IPS-NIHi7 (cell line): ENCODE measurements around the gene KDF1.

Experiments used
- DNase-seq: peaks from one replicate; pipeline ENCODE4 v3.0.0; 2012; ENCODE audit warnings: mixed read lengths; ENCODE audit errors: extremely low spot score

The KDF1 gene

GRCh38 chr1:26915204-26915842 is 44.9 kb downstream of the KDF1 start:
- DNase-seq = no peak

GRCh38 chr1:26913754-26914619 is 46.3 kb downstream of the KDF1 start, which contains the start of gene NR0B2:
TSS of gene NR0B2 (minus strand) at chr1:26913975. CDS start at chr1:26913940, 35 bp downstream.
- no peak for DNase-seq

GRCh38 chr1:26913389-26913753 is 46.9 kb downstream of the KDF1 start:
- no peak for DNase-seq

- no peak for DNase-seq
Measured at GRCh38 chr1:26912147-26912490, 48.1 kb downstream of the KDF1 start.

GRCh38 chr1:26911399-26912146 is 48.7 kb downstream of the KDF1 start:
- no peak for DNase-seq

GRCh38 chr1:26910343-26911160 is 49.7 kb downstream of the KDF1 start:
- no peak for DNase-seq

- no peak for DNase-seq
Measured at GRCh38 chr1:26909951-26910342, 50.3 kb downstream of the KDF1 start.

- peak; percentile 35 for DNase-seq
Measured at GRCh38 chr1:26907071-26907917, 53.0 kb downstream of the KDF1 start.

GRCh38 chr1:26900815-26901511 is 59.3 kb downstream of the KDF1 start:
- DNase-seq = no peak

- peak; percentile 95 for DNase-seq
Measured at GRCh38 chr1:26900001-26900814, 60.1 kb downstream of the KDF1 start, which contains the start of gene GPATCH3. TSS of gene GPATCH3 (minus strand) at chr1:26900467. CDS start at chr1:26900442, 25 bp downstream.
